Calu3 (cell line): Measurements from ENCODE around the gene LIPM. TPM values are rescaled to one million over a fixed set of nuclear protein-coding genes. Genes with fewer than 3 reads are reported as not detected.

Source experiments
- BruUV-seq: library from RNA; stranded (reverse); fragments of 400-500 nt; replicated peaks from 2 replicates; lab custom pipeline; 2021; lab: Mats Ljungman, UMichigan
- CTCF ChIA-PET: fragments of 300-600 bp; sonication (Branson Sonifier 250); formaldehyde crosslinking; loops from one replicate; lab custom pipeline; 2022; ENCODE audit warnings: antibody characterized with exemption; lab: Charles Lee
- DNase-seq: peaks from one replicate; pipeline ENCODE4 v3.0.0; 2022
- H3K27ac Mint-ChIP-seq: one replicate; pipeline ENCODE4 v1.8.0; 2022; ENCODE audit warnings: mixed read lengths; ENCODE audit not compliant: unreplicated experiment
- H3K27me3 Mint-ChIP-seq: one replicate; pipeline ENCODE4 v1.8.0; 2022; ENCODE audit warnings: mixed read lengths; ENCODE audit not compliant: unreplicated experiment
- H3K36me3 Mint-ChIP-seq: one replicate; pipeline ENCODE4 v1.8.0; 2022; ENCODE audit warnings: mild to moderate bottlenecking, moderate library complexity, mixed read lengths; ENCODE audit not compliant: insufficient read depth, unreplicated experiment
- H3K4me1 Mint-ChIP-seq: one replicate; pipeline ENCODE4 v1.8.0; 2022; ENCODE audit warnings: mild to moderate bottlenecking, low read depth, mixed read lengths; ENCODE audit not compliant: unreplicated experiment
- H3K4me3 Mint-ChIP-seq: one replicate; pipeline ENCODE4 v1.8.0; 2022; ENCODE audit warnings: mild to moderate bottlenecking, low read depth, moderate library complexity, mixed read lengths; ENCODE audit not compliant: unreplicated experiment
- H3K9me3 Mint-ChIP-seq: one replicate; pipeline ENCODE4 v1.8.0; 2022; ENCODE audit warnings: low read depth, mixed read lengths; ENCODE audit not compliant: unreplicated experiment
- intact Hi-C: fragments of 100-400 bp; cut with micrococcal nuclease; formaldehyde crosslinking; loops from one replicate; pipeline ENCODE4 v1.10.0; 2022; ENCODE audit not compliant: unreplicated experiment
- total RNA-seq: library from RNA; stranded (reverse); gene quantifications from 2 replicates; pipeline ENCODE4 v1.2.3, GENCODE V29; 2022
- TF ChIP-seq, protein P1 (sequence below): fragments of 200-600 bp; IDR thresholded peaks from one replicate; pipeline ENCODE4 v1.8.0; 2022; ENCODE audit warnings: antibody characterized with exemption; ENCODE audit not compliant: unreplicated experiment

The LIPM gene
- total RNA-seq, 1 experiment from 2014 or later = not detected

DNA sequence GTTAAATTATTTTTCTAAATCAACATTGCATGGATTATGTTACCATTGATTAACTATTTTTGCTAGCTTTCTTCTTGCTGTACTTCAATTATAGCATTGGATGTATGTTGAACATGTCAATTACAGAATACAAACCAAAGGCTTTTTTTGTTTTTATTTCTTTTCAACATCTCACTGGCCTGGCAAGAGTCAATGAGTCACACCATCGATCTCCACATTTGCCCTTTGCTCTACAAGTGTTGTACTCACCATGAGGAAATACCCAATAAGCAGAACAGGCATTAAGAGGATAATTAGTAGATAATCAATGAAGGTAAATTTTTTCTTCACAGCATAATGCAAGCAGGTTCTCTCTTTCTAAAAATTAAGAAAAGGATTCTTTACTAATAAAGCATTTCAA, 25.8 kb downstream of the LIPM start:
- DNase-seq = no peak
- intact Hi-C loops = no loop called here
- CTCF ChIA-PET = interaction anchor here (0.7 kb wide), 1 partner anchor 138 kb away, joined by 3 read pairs; no protein-coding TSS in a partner anchor
- H3K27me3 Mint-ChIP-seq = no peaks in the 10 kb centered on the region
- H3K27ac Mint-ChIP-seq = peak overlapping the region; percentile 39
- no peaks in the 10 kb centered on the region for H3K4me1 Mint-ChIP-seq
- H3K4me3 Mint-ChIP-seq = no peak overlapping the region
- no peaks in the 10 kb centered on the region for H3K36me3 Mint-ChIP-seq
- no peaks in the 10 kb centered on the region for H3K9me3 Mint-ChIP-seq
- TF ChIP-seq, protein P1, sequence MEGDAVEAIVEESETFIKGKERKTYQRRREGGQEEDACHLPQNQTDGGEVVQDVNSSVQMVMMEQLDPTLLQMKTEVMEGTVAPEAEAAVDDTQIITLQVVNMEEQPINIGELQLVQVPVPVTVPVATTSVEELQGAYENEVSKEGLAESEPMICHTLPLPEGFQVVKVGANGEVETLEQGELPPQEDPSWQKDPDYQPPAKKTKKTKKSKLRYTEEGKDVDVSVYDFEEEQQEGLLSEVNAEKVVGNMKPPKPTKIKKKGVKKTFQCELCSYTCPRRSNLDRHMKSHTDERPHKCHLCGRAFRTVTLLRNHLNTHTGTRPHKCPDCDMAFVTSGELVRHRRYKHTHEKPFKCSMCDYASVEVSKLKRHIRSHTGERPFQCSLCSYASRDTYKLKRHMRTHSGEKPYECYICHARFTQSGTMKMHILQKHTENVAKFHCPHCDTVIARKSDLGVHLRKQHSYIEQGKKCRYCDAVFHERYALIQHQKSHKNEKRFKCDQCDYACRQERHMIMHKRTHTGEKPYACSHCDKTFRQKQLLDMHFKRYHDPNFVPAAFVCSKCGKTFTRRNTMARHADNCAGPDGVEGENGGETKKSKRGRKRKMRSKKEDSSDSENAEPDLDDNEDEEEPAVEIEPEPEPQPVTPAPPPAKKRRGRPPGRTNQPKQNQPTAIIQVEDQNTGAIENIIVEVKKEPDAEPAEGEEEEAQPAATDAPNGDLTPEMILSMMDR = no peak
- no TSS peak for BruUV-seq

- BruUV-seq = no TSS peak
- Mint-ChIP-seq H3K4me3 (no peak overlapping the region), H3K9me3 (no peaks in the 10 kb centered on the region), H3K27ac (no peak overlapping the region), H3K27me3 (no peaks in the 10 kb centered on the region), H3K4me1 (no peaks in the 10 kb centered on the region), H3K36me3 (no peaks in the 10 kb centered on the region)
- CTCF ChIA-PET = no interaction called here
- intact Hi-C loops = loop anchor here (10.0 kb wide), 1 partner anchor 384 kb away; no protein-coding TSS in a partner anchor
- no peak for DNase-seq
- TF ChIP-seq, protein P1 = no peak
These were observed 28.2 kb downstream of the LIPM start for GRCh38 chr10:88830643-88831268.

- no peaks in the 10 kb centered on the region for H3K9me3 Mint-ChIP-seq
- no peak overlapping the region for H3K27ac Mint-ChIP-seq
- no peaks in the 10 kb centered on the region for H3K36me3 Mint-ChIP-seq
- no TSS peak for BruUV-seq
- no peak overlapping the region for H3K4me3 Mint-ChIP-seq
- CTCF ChIA-PET = no interaction called here
- DNase-seq = no peak
- H3K27me3 Mint-ChIP-seq = no peaks in the 10 kb centered on the region
- H3K4me1 Mint-ChIP-seq = no peaks in the 10 kb centered on the region
- intact Hi-C loops = loop anchor here (10.0 kb wide), 1 partner anchor 383 kb away; no protein-coding TSS in a partner anchor
- TF ChIP-seq, protein P1 = no peak
These were observed 29.2 kb downstream of the LIPM start for GRCh38 chr10:88831709-88832108.

GRCh38 chr10:88832376-88832775, 29.8 kb downstream of the LIPM start:
- BruUV-seq = no TSS peak
- no peak overlapping the region for H3K4me3 Mint-ChIP-seq
- no peaks in the 10 kb centered on the region for H3K9me3 Mint-ChIP-seq
- H3K36me3 Mint-ChIP-seq = no peaks in the 10 kb centered on the region
- intact Hi-C loops = loop anchor here (10.0 kb wide), 1 partner anchor 382 kb away; no protein-coding TSS in a partner anchor
- TF ChIP-seq, protein P1 = no peak
- DNase-seq = no peak
- CTCF ChIA-PET = no interaction called here
- no peaks in the 10 kb centered on the region for H3K27me3 Mint-ChIP-seq
- H3K27ac Mint-ChIP-seq = no peak overlapping the region
- no peaks in the 10 kb centered on the region for H3K4me1 Mint-ChIP-seq
